Stomach (tissue), 9 donors: Measurements from ENCODE around the gene KHDC4. TPM values are rescaled to one million over a fixed set of nuclear protein-coding genes. Genes with fewer than 3 reads are reported as not detected.
A peak's percentile ranks its signal among the peaks of the same experiment; 100 is the strongest.

Experiments
- DNase-seq, 2 donors: peaks; one replicate each; pipeline versions ENCODE4 v3.0.0 to v3.0.0-alpha.2; 2013 to 2019
- H3K27ac ChIP-seq, 5 donors: fragments of 200-600 bp in 4 of 5; sonication (generic) in 4 of 5; one replicate each; pipeline ENCODE4 v1.5.1; 2013 to 2019; ENCODE audit warnings: mild to moderate bottlenecking in 1 of 5, moderate library complexity in 1 of 5
- H3K27me3 ChIP-seq, 3 donors: fragments of 200-600 bp; sonication (generic); one replicate each; pipeline ENCODE4 v1.5.1; 2017 to 2019; ENCODE audit warnings: mixed run types in 1 of 3
- H3K36me3 ChIP-seq, 4 donors: fragments of 200-600 bp; sonication (generic); 1 replicate in 3 of 4; 2 replicates in 1 of 4; pipeline ENCODE4 v1.5.1; 2016 to 2019
- H3K4me1 ChIP-seq, 4 donors: fragments of 200-600 bp; sonication (generic); one replicate each; pipeline ENCODE4 v1.5.1; 2016 to 2019
- H3K4me3 ChIP-seq, 4 donors: fragments of 200-600 bp; sonication (generic) in 3 of 4; one replicate each; pipeline ENCODE4 v1.5.1; 2016 to 2019; ENCODE audit warnings: mild to moderate bottlenecking in 1 of 4
- H3K9me3 ChIP-seq, 4 donors: fragments of 200-600 bp; sonication (generic); one replicate each; pipeline ENCODE4 v1.5.1; 2016 to 2019
- CTCF ChIP-seq, 7 experiments: fragments of 450-650 bp in 4 of 7; fragments of 200-600 bp in 3 of 7; sonication (generic) in 3 of 7; IDR thresholded peaks; one replicate each; pipeline ENCODE4 v1.5.1; 2016 to 2019; ENCODE audit warnings: antibody characterized with exemption in 7 of 7, control low read depth in 2 of 7, mild to moderate bottlenecking in 1 of 7
- EP300 ChIP-seq: sonication (generic); formaldehyde crosslinking; IDR thresholded peaks from one replicate; pipeline ENCODE4 v1.6.1; 2017; ENCODE audit warnings: antibody characterized with exemption
- POLR2A ChIP-seq, 4 donors: fragments of 450-650 bp; IDR thresholded peaks; one replicate each; pipeline ENCODE4 v1.6.1; 2016; ENCODE audit warnings: antibody characterized with exemption in 4 of 4, control low read depth in 2 of 4, mild to moderate bottlenecking in 1 of 4, moderate library complexity in 1 of 4
- POLR2AphosphoS5 ChIP-seq, 3 donors: sonication (generic); formaldehyde crosslinking; IDR thresholded peaks; one replicate each; pipeline ENCODE4 v1.6.1; 2016; ENCODE audit warnings: antibody characterized with exemption in 3 of 3
- WGBS, 5 donors: extraction: QIAGEN DNeasy Blood & Tissue Kit in 3 of 5; methylation state at CpG; one replicate each; pipeline versions ENCODE4 v1.1.5 to v1.1.7; 2013 to 2018; 5-methylcytosine and 5-hydroxymethylcytosine counted together
- intact Hi-C: fragments of 100-400 bp; cut with DNase I; formaldehyde crosslinking; loops from one replicate; pipeline ENCODE4 v1.15.1; 2023; ENCODE audit warnings: low total_unique reads
- polyA plus RNA-seq, 3 donors: library from polyadenylated mRNA; stranded (reverse); fragments of 200-250 nt; gene quantifications; one replicate each; pipeline ENCODE4 v1.2.3, GENCODE V29; 2013
- total RNA-seq, 5 donors: library from RNA; depleted of rRNA; stranded (reverse); fragments of >200 nt; gene quantifications; one replicate each; pipeline versions ENCODE4 v1.1.0 to v1.2.3, GENCODE V29; 2014 to 2016
- donor health status: healthy with polysubstance abuse.
- donor health status: Bipolar disorder and iron deficiency.
- donor health status: healthy.

Gene KHDC4
- total and polyA plus RNA-seq, 8 donors = 4.9 to 126 (median 57.5) TPM

DNA sequence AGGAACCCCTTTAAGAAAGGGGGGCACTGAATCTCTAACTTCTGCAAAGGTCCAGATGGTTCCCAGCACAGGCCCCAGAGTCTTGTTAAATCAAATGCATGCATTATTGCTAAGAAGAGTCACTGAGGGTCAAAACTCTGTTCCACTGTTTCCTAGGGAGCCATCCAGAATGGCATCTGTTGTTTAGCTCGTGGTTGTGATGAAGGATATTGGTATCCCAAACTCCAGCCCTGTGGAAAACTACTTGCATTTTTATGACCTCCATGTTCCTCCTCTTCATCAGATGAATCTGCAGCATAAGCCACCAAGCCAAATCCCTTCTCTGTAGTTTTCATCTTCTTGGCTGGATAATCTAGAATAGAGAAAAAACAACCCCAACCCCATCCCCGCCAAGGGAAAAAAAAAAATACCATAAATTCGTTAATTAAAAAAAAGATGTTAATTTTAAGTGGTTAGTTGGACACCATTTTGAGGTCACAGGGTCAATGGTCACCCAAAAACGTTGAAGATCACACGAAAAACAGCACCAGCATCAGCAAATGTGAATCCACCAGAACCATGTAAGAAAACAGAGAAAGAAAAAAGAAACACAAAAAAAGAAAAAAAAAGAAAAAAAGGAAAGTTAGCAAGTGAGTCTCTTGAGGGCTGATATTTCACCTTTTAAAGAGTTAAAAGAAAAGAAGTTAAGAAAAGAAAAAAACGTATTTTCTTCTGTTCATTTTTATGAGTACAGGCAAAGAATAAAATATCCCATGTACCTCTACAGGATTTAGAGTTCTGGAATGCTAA, 20.1 kb downstream of the KHDC4 start:
- H3K36me3 ChIP-seq = peaks cover 69 to 78% (median 77%) of the 10 kb centered on the region in 4 donors
- no peaks in the 10 kb centered on the region for H3K9me3 ChIP-seq
- WGBS, 5 donors = 62 to 66% (median 64%) methylated on average over 6 of the region's 6 CpGs
- H3K27ac ChIP-seq = peak overlapping the region in 1 of 5 donors; percentile 14
- H3K27me3 ChIP-seq = no peaks in the 10 kb centered on the region
- H3K4me3 ChIP-seq = no peak overlapping the region
- no peak for TF ChIP-seq POLR2AphosphoS5 (IDR thresholded peaks at IDR 0.05)
- intact Hi-C loops = no loop called here
- peaks cover 4 to 38% (median 24%) of the 10 kb centered on the region in 4 donors for H3K4me1 ChIP-seq
- no peak for DNase-seq

- Histone ChIP-seq H3K9me3 (no peaks in the 10 kb centered on the region), H3K27me3 (no peaks in the 10 kb centered on the region), H3K4me3 (peak overlapping the region in 1 of 4 donors; percentile 90), H3K27ac (peak overlapping the region; percentile 84 to 99 (median 97)), H3K4me1 (peaks cover 4 to 47% (median 27%) of the 10 kb centered on the region in 4 donors), H3K36me3 (peaks cover 64 to 78% (median 77%) of the 10 kb centered on the region in 4 donors)
- 24 to 71% (median 45%) methylated on average over 11 of the region's 11 CpGs for WGBS, 5 donors
- DNase-seq = peak in 1 of 2 donors; percentile 44
- intact Hi-C loops = no loop called here
- no peak for TF ChIP-seq CTCF (IDR thresholded peaks at IDR 0.05)
- TF ChIP-seq POLR2A (IDR thresholded peaks at IDR 0.05) = no peak
- TF ChIP-seq POLR2AphosphoS5 (IDR thresholded peaks at IDR 0.05) = no peak
- TF ChIP-seq EP300 = no peak
Measured at GRCh38 chr1:155912056-155912536, 22.1 kb downstream of the KHDC4 start.

GRCh38 chr1:155911156-155912055, 22.8 kb downstream of the KHDC4 start, which contains the start of gene RIT1:
RIT1 (minus strand) TSS chr1:155911349; CDS start chr1:155910761, 588 bp downstream.
- Histone ChIP-seq H3K4me1 (peaks cover 4 to 47% (median 27%) of the 10 kb centered on the region in 4 donors), H3K9me3 (no peaks in the 10 kb centered on the region), H3K4me3 (peak within 1 kb of the TSS; percentile 64 to 90 (median 86)), H3K36me3 (peaks cover 57 to 78% (median 77%) of the 10 kb centered on the region in 4 donors), H3K27me3 (no peaks in the 10 kb centered on the region), H3K27ac (peak within 1 kb of the TSS; percentile 95 to 99 (median 98))
- intact Hi-C loops = no loop called here
- peak; percentile 92 to 96 for DNase-seq
- 2 to 10% (median 4%) methylated on average over 12 to 34 of the region's 34 CpGs for WGBS, 5 donors
- peak in 2 of 7 experiments; percentile 15 to 20 for TF ChIP-seq CTCF (IDR thresholded peaks at IDR 0.05)
- peak; percentile 44 to 93 (median 86) for TF ChIP-seq POLR2AphosphoS5 (IDR thresholded peaks at IDR 0.05)
- no peak for TF ChIP-seq EP300
- no peak for TF ChIP-seq POLR2A (IDR thresholded peaks at IDR 0.05)

DNA sequence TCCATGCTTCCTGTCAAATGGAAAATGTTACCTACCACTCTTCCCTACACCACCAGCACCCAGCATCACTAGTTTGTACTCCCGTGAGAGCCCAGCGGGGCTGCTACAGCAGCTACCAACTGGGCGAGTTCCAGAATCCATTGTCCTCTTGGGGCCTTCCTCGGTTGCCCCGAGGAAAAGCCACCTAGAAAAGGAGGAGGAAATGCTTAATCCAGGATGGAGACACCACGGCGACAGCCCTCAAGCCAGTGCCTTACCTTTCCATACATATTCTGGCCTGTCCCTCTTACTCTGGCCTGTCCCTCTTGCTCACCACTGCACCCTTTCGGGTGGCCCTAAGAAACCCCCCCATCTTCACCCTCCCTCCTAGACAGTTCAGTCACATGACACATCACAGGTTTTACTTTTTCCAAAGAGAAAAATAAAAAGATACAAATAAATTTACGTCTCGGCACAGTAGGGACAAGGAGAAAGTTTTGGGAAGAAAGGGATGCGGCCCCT, 23.5 kb downstream of the KHDC4 start:
- Histone ChIP-seq H3K27ac (peak overlapping the region; percentile 95 to 99 (median 98)), H3K4me1 (peaks cover 4 to 47% (median 27%) of the 10 kb centered on the region in 4 donors), H3K27me3 (no peaks in the 10 kb centered on the region), H3K36me3 (peaks cover 50 to 78% (median 77%) of the 10 kb centered on the region in 4 donors), H3K4me3 (peak overlapping the region; percentile 64 to 90 (median 86)), H3K9me3 (no peaks in the 10 kb centered on the region)
- 1 to 3% (median 2%) methylated on average over 11 of the region's 11 CpGs for WGBS, 5 donors
- DNase-seq = peak; percentile 32 to 57
- TF ChIP-seq POLR2AphosphoS5 (IDR thresholded peaks at IDR 0.05) (no peak), POLR2A (IDR thresholded peaks at IDR 0.05) (no peak), EP300 (no peak), CTCF (IDR thresholded peaks at IDR 0.05) (no peak)
- intact Hi-C loops = no loop called here
